ENCODE data around the gene CRKL. TPM values are rescaled to one million over a fixed set of nuclear protein-coding genes. Genes with fewer than 3 reads are reported as not detected.

The CRKL gene
- polyA plus RNA-seq, 1 of the 3 experiments (the other 2 are of a cell fraction) = 9.6 TPM

GRCh38 chr22:20887375-20887774, 29.8 kb upstream of the CRKL start (continued):
- TF ChIP-seq REST (IDR thresholded peaks at IDR 0.05; ENCODE audit: low read depth, low read length) (no peak), RCOR1 (IDR thresholded peaks at IDR 0.05; ENCODE audit: low read length) (peak; percentile 82), RAD21 (IDR thresholded peaks at IDR 0.05; ENCODE audit: low read length) (peak; percentile 16; the same call in 1 of the 2 replicates), TAF1 (IDR thresholded peaks at IDR 0.05; ENCODE audit: borderline replicate concordance, low read depth, low read length) (no peak), SIN3A (IDR thresholded peaks at IDR 0.05; ENCODE audit: borderline replicate concordance, low read depth, low read length) (no peak), SMC3 (IDR thresholded peaks at IDR 0.05; ENCODE audit: low read depth, low read length) (no peak)
- TF ChIP-seq, protein P1, sequence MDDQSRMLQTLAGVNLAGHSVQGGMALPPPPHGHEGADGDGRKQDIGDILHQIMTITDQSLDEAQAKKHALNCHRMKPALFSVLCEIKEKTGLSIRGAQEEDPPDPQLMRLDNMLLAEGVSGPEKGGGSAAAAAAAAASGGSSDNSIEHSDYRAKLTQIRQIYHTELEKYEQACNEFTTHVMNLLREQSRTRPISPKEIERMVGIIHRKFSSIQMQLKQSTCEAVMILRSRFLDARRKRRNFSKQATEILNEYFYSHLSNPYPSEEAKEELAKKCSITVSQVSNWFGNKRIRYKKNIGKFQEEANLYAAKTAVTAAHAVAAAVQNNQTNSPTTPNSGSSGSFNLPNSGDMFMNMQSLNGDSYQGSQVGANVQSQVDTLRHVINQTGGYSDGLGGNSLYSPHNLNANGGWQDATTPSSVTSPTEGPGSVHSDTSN (IDR thresholded peaks at IDR 0.05) = peak; percentile 36; the same call in 1 of the 2 replicates

DNA sequence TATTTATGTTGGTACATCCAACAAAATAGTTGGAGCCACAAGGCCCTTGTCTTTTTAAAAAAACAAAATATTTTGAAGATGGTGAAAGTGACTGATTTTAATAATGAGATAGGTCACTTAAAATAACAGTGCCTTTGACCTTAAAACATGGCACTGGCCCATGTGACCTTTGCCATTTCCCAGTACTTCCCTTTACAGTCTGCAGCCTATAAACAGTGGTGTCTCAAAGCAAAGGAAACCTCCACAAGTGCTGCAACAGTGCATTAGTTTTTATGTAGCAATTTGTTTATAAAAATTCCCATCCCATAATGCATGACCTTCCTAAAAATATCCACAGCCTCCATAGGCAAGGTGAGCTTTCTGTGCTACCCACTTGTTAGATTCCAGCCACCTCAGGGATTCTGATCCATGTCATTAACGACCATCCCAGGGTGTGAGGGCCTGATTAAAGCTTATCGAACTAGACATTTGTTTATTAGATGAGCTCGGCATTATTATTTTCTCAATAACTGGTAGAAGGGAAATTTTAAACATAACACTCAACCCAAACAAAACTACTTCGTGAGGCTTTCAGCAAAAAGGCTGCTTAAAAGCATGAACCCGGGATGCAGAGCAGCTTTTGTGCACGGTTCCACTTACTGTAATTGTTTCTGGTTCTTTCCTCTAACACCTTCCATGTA, 28.0 kb upstream of the CRKL start:
- peaks cover 0 to 33% of the 10 kb centered on the region in 2 experiments; a peak in 1 of 4 replicates for H3K4me1 ChIP-seq (ENCODE audit: control insufficient read depth in 1 of 2, insufficient read depth in 2 of 2, low read depth in 1 of 2, low read length in 1 of 2)
- peak overlapping the region in 1 of 2 experiments; percentile 54; a peak in 1 of 4 replicates for H3K27ac ChIP-seq (ENCODE audit: low read depth in 2 of 2, low read length in 1 of 2)
- TF ChIP-seq POLR2AphosphoS5 (IDR thresholded peaks at IDR 0.05; ENCODE audit: low read depth, low read length) (no peak), EP300 (IDR thresholded peaks at IDR 0.05; ENCODE audit: borderline replicate concordance in 1 of 2, low read depth in 1 of 2, low read length in 1 of 2) (no peak), ELF1 (IDR thresholded peaks at IDR 0.05) (no peak), NRF1 (IDR thresholded peaks at IDR 0.05; ENCODE audit: low read depth, low read length) (no peak), IRF3 (IDR thresholded peaks at IDR 0.05; ENCODE audit: low read depth, low read length) (no peak), CHD2 (IDR thresholded peaks at IDR 0.05; ENCODE audit: low read length, partially characterized antibody) (no peak), YY1 (IDR thresholded peaks at IDR 0.05; ENCODE audit: low read depth) (no peak)
- H3K9ac ChIP-seq = no peak overlapping the region
- H3K4me3 ChIP-seq (ENCODE audit: low read depth in 2 of 2, low read length in 1 of 2) = no peak overlapping the region
- ChIA-PET POLR2A (no interaction called here), CTCF (interaction anchor here (1.1 to 4.7 kb wide), 2 partner anchors 28 to 337 kb away, joined by 3 to 20 read pairs; partner anchors contain the start of gene CRKL)
- H3K9me2 ChIP-seq = no peaks in the 10 kb centered on the region
- H2AFZ ChIP-seq (ENCODE audit: low read depth) = no peak overlapping the region
- DNase-seq = no peak
- H3F3A ChIP-seq (replicated peaks; ENCODE audit: insufficient read depth) = peaks cover 14% of the 10 kb centered on the region
- H3K9me3 ChIP-seq = no peaks in the 10 kb centered on the region
- H4K20me1 ChIP-seq (ENCODE audit: insufficient read depth) = no peaks in the 10 kb centered on the region
- H3K79me2 ChIP-seq (ENCODE audit: insufficient read depth) = no peaks in the 10 kb centered on the region
- peaks cover 12 to 16% of the 10 kb centered on the region in 2 experiments for H3K36me3 ChIP-seq (replicated peaks in 1 of 2; ENCODE audit: control insufficient read depth in 1 of 2, insufficient read depth in 2 of 2, low read length in 1 of 2)
- WGBS (ENCODE audit: low lambda C conversion rate) = 93% methylated on average over 6 of the region's 6 CpGs
- no peaks in the 10 kb centered on the region for H3K27me3 ChIP-seq (ENCODE audit: insufficient read depth)
- H3K4me2 ChIP-seq = no peak overlapping the region
